NOMO-1 treated with dmso at 0.1 percent for 144 hours (cell line): ENCODE measurements around the gene SORBS1.
A peak's percentile ranks its signal among the peaks of the same experiment; 100 is the strongest.

Experiments used
- DNase-seq: peaks from one replicate; lab custom pipeline; 2025; ENCODE audit not compliant: unreplicated experiment; lab: John Stamatoyannopoulos, UW

The SORBS1 gene

DNA sequence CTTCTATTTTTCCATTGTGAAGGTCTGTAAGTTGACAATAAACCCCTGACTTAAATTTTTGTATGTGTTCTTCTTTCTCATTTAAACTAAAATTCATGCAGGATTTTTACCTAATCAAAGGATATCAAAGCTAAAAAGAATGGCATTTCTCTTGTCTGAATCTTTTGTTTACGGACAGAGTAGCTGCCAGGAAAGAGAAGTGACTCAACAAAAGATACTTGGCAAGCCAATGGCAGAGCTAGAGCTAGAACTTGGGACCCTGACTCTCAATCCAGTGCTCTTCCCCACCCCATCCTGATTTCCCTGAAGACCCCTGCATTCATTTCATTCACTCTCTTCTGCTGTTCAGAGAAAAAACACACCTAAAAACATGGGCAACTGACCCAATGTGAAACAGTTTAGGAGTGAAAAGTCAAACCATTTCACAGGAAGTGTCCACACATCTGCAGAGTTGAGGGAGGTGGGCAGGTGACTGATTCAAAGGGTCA, 230.2 kb downstream of the SORBS1 start:
- DNase-seq, result no peak

DNA sequence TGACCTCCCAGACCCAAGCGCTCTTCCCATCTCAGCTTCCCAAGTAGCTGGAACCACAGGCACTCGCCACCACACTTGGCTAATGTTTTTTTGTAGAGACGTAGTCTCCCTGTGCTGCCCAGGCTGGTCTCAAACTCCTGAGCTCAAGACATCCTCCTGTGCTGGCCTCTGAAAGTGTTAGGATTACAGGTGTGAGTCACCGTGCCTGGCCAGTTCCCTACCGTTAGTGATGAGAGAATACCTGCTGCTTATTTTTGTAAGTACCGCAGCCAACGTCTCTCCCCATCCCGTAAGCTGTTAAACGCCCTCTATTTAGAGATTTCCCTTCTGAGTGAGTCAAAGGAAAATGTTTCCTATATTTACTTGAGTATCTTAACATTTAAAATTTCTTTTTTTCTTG, 231.9 kb downstream of the SORBS1 start:
- DNase-seq, result no peak

DNA sequence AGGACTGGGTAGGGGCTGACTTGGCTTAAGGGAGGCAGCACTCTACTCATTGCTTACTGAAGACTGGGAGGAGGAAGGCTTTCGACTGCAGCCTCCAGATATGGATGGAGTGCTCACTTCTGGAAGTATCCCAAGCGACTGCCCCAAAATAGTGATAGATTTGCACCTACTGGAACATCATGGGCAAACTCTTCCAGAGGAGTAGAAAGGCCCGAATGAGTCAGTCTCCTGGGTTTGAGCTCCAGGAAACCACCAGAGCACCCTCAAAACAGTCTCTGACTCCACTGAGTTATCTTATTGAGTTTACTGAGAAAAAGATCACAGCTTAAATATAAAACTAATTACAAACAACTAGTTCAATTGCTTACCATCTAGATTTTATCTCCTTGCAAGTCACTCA, 233.2 kb downstream of the SORBS1 start:
- no peak for DNase-seq

DNA sequence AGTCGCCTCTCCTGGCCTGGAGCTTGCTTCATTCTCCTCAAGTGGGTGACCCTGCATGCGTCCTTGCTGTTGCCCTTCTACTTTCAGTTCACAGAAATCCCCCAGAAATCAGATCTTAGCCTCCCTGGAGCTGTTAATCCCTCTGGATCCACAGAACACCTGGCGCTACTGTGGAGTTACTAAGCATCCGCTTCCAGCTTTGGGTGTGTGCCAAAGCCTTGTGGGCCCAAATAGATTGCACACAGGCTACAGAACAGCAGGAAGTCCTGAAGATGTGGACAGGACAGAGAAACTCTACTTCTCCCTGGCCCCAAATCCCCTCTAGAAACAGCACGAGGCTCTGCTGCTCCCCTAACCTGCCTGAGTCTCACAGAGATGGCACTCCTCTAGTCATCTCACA, 233.8 kb downstream of the SORBS1 start:
- DNase-seq, result no peak

DNA sequence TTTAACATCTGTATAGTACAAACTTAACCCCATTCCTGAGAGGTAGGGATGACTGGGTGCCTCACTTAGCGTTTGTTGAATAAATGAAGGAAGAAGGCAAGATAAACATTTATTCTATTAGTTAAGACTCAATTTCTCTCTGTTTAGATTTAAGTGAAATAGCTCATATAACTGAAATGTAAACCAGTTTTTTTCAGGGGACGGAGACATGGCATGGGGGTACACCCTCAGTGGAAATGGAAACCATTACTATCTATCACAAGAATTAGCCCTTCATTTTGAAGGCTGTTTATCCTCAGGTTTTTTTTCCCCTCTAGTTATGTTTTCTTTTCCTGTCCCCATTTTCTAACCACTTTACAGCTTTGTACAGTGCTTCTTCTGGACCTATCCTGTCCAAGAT, 234.8 kb downstream of the SORBS1 start:
- DNase-seq, result no peak

DNA sequence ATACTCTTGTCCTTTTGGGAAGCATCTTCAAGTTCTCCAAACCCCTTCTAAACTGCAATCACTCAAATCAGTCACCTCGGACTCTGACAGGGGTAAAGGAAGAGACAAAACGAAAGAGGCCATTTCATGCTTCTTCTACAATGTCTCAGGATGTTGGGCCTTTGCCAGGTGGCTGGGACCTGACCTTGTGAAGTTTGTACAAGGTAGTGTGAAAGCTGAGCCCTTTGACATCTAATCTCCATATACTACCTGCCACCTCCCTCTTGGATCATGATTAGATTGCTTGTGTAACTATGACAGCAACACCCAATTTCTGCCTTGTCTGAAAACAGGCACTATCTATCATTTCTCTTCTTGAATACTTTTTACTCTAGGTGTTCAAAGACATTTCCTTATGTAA, 235.3 kb downstream of the SORBS1 start:
- DNase-seq, result no peak

DNA sequence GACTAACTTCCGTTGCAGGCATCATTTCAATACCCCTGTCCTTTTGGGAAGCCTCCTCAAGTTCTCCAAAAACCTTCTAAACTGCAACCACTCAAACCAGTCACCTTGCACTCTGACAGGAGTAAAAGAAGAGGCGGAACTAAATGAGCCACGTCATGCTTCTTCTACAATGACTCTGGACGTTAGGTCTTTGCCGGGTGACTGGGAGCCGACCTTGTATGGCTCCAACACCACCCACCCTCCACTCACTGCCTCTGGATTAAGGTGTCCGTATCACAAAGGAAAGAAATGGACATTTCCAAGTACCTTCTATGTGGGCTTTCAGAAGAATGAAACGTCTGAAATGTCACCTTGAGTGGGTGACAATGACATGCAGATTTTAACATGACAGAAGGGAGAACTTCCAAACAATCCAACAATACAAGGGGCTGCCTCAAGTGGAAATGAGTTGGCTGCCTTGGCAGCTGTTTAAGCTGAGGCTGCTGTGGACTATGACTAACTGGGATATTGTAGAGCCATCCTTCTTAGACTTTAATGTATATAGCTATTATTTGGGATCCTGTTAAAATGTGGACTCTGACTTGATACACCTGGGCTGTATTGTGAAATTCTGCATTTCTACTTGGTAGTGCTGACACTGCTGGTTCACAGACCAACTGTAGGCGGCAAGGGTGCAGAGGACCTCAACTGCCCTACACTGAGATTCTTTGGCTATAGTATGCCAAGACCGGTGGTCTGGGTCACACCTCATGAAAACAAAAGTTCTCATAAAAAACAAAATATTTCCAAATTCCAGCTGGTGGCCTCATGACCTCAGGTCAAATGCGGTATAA, 236.5 kb downstream of the SORBS1 start:
- no peak for DNase-seq

DNA sequence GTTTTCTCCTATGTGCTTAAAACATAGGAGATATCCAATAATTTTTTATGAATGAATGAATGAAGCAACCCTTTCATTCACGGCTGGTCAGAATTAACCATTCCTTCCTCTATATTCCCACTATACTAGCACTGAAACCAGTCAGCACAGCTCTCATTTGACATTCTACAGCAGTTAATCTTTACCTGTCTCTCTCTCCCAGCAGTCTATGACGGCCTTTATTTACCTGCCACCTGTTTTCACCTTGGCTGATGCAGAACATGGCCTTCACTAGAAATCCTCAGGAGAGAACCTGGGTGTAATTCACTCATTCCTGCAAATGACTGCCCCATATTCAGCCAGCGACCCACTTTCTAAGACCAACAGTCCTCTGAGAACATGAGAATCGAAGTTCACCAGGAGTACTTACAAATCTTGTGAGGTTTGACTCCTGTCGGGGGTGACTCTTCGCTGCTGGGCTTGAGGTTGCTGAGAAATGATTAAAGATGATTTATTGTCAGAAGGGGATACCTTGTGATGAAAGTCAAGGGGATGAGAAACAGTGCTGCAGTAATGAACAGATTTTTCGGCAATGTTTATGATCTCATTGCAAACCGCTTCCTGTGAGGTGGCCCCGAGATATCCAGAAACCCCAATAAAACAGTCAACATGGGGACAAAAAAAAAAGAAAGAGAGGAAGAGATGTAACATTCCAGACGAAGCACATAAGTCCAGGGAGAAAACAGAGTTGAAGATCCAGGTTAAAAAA, 239.4 kb downstream of the SORBS1 start:
- no peak for DNase-seq

DNA sequence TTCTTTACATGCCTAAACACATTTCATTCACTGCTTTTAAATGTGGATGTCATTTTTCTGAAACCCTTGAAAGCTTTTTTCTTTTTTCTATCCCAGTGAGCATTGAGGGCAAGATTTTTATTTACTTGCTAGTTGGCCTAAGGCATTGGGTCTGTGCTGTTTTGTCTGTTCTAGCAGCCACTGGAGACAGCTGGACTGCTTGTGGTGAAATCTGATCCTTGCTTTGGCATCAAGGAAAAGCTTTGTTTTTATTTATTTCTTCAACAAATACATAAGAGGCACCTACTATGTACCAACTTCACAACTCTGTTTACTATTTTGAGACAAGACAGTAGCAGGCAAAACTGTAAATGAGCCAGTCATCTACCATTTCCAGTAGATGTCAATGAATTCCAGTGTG, 241.9 kb downstream of the SORBS1 start:
- DNase-seq, result no peak

DNA sequence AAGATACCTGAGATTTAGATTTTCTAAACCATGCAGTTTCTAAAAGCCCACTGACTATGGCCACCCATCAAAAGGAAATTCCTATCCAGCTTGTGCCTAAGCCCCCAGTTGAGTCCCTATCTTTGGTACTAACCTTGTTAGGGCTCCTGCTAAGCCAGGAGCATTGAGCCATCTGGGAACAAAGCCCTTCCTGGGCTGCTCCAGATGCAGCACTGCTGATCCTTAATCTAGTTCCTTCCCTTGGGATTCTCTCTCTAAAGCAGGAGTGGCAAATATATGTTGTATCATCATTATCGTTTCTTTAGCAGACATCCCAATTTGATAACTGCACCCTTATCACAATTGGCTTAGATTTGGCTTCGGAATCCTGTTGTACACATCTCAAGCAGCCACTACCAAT, 245.7 kb downstream of the SORBS1 start:
- no peak for DNase-seq

DNA sequence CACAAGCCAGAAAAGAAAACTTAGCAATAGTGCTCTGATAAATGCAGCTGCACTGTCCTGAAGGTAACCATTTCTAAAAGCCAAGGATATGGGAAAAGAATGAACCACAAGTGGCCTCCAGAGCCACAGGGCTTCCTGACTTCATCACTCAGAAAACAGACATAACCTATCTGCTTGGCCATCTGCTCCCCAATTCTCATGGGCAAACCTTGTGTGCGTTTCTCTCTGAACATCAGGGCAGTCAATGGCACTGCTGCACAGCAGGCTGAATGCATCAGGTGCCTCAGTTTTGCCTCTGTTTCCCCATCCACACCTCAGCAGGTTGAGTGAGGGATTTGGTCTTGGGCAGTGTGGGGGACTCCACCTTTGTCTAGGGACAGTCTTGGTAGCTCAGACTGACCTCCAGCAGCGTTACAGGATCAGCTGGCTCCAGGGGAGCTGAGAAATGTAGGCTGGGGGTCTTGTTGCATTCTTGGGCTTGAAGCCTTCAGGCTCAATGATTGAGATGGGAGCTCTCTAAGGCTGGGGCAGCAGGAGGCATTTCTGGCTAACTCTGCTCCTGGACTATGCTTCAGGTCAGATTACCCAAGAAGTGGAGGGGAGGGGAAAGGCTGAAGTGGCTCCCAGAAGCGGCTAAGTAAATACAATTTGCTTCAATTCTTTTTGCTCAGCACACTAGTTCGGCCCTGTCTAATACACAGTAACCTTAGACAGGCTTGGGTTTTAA, 246.8 kb downstream of the SORBS1 start:
- no peak for DNase-seq

DNA sequence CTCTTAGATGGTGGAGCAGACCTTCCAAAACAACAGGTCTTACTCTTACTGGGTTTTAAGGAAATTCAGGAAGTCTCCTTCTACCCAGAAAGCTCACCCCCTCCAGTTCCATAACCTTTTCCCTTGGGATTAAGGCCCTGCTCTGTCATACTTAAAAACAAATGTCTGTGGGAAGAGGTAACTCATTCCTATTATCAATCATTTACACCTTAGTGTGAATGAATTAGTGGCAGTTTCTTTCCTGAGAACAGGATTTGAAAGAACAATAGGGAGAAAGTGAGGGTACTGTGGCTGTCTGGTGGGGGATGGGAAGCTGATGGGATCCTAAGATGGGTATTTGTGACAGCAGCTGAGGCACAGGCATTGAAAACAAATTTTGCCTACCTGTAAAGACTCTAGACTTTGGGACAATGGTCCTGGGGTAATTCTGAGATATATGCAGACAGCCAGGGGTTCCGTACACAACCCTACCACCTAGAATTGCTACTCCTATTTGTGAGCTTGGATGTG, 248.1 kb downstream of the SORBS1 start:
- no peak for DNase-seq

DNA sequence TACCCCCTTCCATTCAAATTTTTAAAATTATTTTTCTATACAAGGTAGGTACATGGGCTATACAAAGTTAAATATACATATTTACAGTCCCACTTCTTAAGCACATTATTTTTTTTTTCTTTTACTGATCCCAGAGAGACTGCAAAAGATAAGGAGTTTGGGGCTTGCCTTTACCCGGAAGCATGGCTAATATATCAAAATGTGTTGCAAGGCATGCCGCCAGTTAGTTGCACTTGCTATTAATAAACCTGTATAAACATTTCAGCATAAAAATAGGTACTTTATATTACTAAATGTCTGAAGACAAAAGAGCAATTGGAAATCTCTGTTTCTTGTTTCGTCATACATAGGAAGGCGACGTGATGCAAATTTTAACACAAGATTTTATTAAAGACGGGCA, 248.9 kb downstream of the SORBS1 start:
- peak; percentile 35 for DNase-seq

DNA sequence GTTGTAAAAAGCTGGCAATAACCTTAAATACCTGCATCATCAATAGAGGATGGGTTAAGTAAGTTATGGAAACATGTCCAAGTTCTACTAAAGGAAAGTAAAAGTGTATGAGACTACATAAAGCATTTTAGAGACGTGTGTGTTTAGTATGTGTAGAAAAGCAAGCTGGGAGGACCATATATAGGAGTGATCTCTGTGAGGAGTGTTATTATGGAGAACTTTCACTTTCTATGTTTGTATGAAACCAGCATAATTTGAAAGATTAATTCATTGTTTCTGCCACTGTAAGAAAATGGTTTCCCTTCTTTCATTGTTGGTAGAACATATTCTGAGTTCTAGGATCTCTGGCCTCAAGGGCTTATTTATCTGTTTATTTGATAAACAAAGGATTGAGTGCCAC, 251.2 kb downstream of the SORBS1 start:
- no peak for DNase-seq

DNA sequence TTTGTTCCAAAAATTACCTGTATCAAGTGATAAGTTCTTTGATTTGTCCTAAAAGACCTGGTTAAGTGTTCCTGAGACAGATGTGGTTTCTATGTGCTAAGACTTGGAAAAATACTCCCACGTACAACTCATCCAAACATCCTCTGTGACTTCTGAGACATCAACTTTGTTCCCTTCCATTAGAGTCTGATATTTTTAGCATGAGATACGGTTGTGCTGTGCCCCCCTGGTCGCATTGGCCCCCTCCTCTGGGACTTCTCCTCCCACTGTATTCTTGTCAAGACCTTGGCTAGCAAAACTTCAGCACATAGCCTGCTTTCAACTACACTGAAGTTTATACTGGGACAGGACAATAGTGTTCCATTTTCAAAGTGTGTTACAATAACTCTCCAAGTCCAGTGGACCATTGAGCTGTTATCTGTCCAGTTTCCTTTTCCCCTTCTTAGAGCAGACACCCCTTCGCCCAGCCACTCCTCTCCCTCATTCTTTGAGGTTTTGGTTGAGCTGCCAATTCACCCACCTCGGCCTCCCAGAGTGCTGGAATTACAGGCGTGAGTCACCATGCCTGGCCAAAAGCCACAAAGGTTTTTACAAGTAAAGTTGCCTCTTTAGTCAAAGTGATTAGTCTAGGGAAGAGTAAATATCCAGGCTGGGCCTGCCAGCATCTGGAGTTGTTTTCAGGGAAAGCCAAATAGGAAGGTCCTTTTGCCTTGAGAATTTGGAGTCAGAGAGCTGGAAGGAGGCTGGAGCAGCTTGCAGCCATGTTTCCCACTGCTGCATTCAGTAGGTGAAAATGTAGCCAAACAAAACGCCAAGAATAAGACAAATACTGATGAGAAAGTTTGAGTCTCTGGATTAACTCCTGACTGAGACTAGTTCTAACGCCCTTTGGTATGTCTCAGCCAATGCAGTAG, 252.5 kb downstream of the SORBS1 start:
- DNase-seq, result peak; percentile 41

DNA sequence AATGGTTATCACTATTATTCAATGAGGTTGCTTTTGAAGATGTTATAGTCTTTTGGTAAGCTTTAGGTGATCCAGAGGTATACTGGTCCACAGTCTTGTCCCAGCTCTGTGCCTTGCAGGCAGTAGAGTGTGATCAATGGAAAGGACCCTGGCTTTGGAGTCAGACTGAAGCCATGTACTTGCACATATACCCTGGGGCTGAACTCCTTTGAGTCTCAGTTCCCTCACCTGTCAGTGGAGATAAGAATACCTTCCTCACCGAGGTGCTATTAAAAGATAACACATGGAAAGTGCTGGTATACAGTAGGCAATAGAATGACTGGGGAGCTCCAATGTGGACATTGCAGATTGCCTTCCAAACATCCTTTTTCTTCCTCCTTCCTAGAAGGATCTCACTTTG, 254.3 kb downstream of the SORBS1 start:
- no peak for DNase-seq

DNA sequence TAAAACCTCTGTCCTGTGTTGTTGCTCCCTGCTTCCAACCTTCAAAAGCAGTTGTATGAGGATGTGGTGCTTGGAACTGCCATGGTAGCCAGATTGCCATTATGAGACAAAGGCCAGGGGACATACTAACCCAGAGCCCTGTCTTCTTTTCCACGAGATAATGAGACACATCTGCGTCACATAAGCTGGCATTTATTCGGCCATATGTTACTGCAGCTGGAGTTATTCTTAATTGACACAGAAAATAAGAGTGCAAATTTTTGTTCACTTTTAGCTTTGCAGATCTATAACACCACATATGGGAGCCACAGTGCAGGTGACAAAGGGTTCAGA, 254.9 kb downstream of the SORBS1 start:
- no peak for DNase-seq

DNA sequence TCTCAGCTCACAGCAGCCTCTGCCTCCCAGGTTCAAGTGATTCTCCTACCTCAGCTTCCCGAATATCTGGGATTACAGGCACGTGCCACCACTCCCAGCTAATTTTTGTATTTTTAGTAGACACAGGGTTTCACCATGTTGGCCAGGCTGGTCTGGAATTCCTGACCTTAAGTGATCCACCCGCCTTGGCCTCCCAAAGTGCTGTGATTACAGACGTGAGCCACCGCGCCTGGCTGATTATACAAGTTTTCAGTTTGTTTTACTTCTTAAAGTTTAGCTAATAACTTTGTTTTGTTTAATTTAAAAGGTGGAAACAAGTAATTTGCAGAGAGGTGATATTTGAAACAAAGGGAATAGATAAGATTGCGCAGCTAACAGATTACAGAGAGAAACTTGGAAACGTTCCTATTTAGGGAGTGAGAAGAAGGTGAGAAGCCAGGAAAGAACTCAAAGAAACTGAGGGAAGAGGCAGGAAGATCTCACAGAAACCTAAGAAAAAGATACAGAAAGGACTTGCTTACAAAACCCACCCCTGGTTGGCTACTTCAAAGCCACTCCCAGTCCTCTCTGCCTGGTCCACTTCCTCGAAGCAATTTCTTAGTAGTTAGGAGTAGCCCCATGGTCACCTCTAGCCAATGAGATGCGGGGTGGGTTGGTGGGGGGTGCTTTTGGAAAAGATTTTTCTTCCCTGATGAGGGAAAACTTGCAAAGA, 255.4 kb downstream of the SORBS1 start:
- no peak for DNase-seq

DNA sequence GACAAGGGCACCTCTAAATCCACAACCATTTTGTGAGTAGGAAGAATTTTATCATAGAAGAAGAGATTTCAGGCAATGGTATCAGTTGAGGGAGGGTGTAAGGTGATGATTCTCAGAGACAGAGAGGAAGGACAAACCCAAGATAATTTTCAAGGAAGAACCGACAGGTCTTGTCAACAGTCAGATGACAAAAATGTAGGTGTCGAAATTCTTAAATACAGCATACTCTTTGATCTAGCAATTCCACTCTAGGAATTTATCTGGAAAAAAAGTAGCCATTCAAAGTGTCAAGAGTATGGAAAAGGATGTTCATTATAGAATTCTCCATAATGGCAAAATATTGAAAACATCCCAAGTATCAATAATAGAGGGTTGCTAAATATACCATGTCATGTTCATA, 256.2 kb downstream of the SORBS1 start:
- DNase-seq, result no peak

DNA sequence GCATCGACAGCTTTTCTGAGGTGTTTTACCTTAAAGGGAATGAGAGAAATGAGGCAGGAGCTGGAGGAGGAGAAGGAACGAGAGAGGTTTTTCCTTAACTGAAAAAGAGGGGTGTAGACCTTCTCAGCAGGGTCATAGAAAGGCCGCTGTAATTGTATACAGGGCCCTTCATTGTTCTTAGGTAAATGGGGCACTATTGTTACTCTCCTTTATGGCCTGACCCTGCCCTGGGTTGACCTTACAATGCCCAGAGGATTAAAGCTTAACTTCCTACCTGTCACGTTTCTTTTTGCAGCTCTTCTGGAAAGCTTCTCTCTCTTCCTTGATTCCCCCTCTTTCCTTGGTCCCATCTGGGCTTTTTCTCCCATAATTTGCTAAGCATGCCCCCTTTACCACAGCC, 256.7 kb downstream of the SORBS1 start:
- DNase-seq, result no peak
